B cell (primary cell): ENCODE data around the gene NR6A1. TPM values are rescaled to one million over a fixed set of nuclear protein-coding genes. Genes with fewer than 3 reads are reported as not detected.

Experiments
- ATAC-seq: fragments of 200-7000 bp; cut with Tn5 transposase; one replicate; pipeline ENCODE4 v1.10.0; 2021; ENCODE audit warnings: low read depth, mild to moderate bottlenecking, moderate number of reproducible peaks, moderate library complexity
- CTCF ChIA-PET: fragments of 350-600 bp; sonication (Branson Sonifier 250); formaldehyde crosslinking; loops from one replicate; lab custom pipeline; 2021; ENCODE audit warnings: antibody characterized with exemption, inconsistent platforms; lab: Charles Lee
- POLR2A ChIA-PET: fragments of 350-600 bp; sonication (Branson Sonifier 250); formaldehyde crosslinking; loops from one replicate; lab custom pipeline; 2021; ENCODE audit warnings: antibody characterized with exemption; lab: Charles Lee
- DNase-seq: peaks from one replicate; pipeline ENCODE4 v3.0.0; 2013
- H2AFZ ChIP-seq: 2 replicates; pipeline ENCODE4 v1.6.1; 2012; ENCODE audit warnings: mild to moderate bottlenecking, low read depth, low read length; ENCODE audit not compliant: insufficient read depth, poor library complexity, severe bottlenecking
- H3K27ac ChIP-seq, 2 donors: 1 replicate in 1 of 2; 2 replicates in 1 of 2; pipeline ENCODE4 v1.5.1; 2012 to 2013; ENCODE audit warnings: low read length in 2 of 2, mild to moderate bottlenecking in 2 of 2, moderate library complexity in 1 of 2
- H3K27me3 ChIP-seq, 4 experiments: fragments of 200-600 bp in 1 of 4; sonication (generic) in 1 of 4; replicated peaks in 1 of 4; 1 replicate in 2 of 4; 2 replicates in 2 of 4; pipeline versions ENCODE4 v1.6.1 to v1.7.0; 2013 to 2016; ENCODE audit warnings: low read length in 3 of 4, mild to moderate bottlenecking in 2 of 4, mixed read lengths in 1 of 4, moderate library complexity in 1 of 4; ENCODE audit not compliant: insufficient read depth in 4 of 4, control insufficient read depth in 3 of 4; ENCODE audit errors: control extremely low read depth in 1 of 4
- H3K36me3 ChIP-seq, 2 experiments: replicated peaks in 1 of 2; 1 replicate in 1 of 2; 2 replicates in 1 of 2; pipeline versions ENCODE4 v1.6.1 to v1.7.1; 2013; ENCODE audit warnings: low read length in 1 of 2; ENCODE audit not compliant: insufficient read depth in 2 of 2, control insufficient read depth in 1 of 2; ENCODE audit errors: control extremely low read depth in 1 of 2, extremely low read depth in 1 of 2
- H3K4me1 ChIP-seq, 2 donors: fragments of 200-600 bp in 1 of 2; sonication (generic) in 1 of 2; 1 replicate in 1 of 2; 2 replicates in 1 of 2; pipeline versions ENCODE4 v1.5.1 to v1.6.1; 2013 to 2017; ENCODE audit warnings: low read length in 2 of 2; ENCODE audit not compliant: control insufficient read depth in 2 of 2, insufficient read depth in 2 of 2
- H3K4me2 ChIP-seq: replicated peaks from 2 replicates; pipeline ENCODE3; 2012; ENCODE audit warnings: mild to moderate bottlenecking, low read depth, low read length; ENCODE audit not compliant: poor library complexity, severe bottlenecking
- H3K4me3 ChIP-seq, 5 experiments: fragments of 200-600 bp in 1 of 5; sonication (generic) in 1 of 5; 1 replicate in 3 of 5; 2 replicates in 2 of 5; pipeline versions ENCODE4 v1.5.1 to v1.7.0; 2011 to 2016; ENCODE audit warnings: low read length in 4 of 5, mild to moderate bottlenecking in 4 of 5, low read depth in 2 of 5, control low read depth in 1 of 5, moderate library complexity in 1 of 5; ENCODE audit not compliant: insufficient read depth in 1 of 5; ENCODE audit errors: control extremely low read depth in 1 of 5, extremely low read depth in 1 of 5
- H3K79me2 ChIP-seq: fragments of 200-600 bp; sonication (generic); one replicate; pipeline ENCODE4 v1.6.0; 2016; ENCODE audit warnings: low read length; ENCODE audit not compliant: control insufficient read depth, insufficient read depth
- H3K9ac ChIP-seq: fragments of 200-600 bp; sonication (generic); 2 replicates; pipeline ENCODE4 v1.6.1; 2017; ENCODE audit warnings: mild to moderate bottlenecking, low read length, moderate library complexity
- H3K9me3 ChIP-seq, 3 donors: one replicate each; pipeline versions ENCODE4 v1.6.1 to v1.7.1; 2013; ENCODE audit warnings: low read length in 2 of 3; ENCODE audit not compliant: control insufficient read depth in 2 of 3, insufficient read depth in 1 of 3; ENCODE audit errors: control extremely low read depth in 1 of 3
- H4K20me1 ChIP-seq: 2 replicates; pipeline ENCODE4 v1.6.0; 2012; ENCODE audit warnings: mild to moderate bottlenecking, low read length; ENCODE audit not compliant: insufficient read depth, control insufficient read depth, poor library complexity, severe bottlenecking
- H3K27ac Mint-ChIP-seq: one replicate; pipeline ENCODE4 v1.8.0; 2021; ENCODE audit warnings: mixed read lengths
- H3K27me3 Mint-ChIP-seq: one replicate; pipeline ENCODE4 v1.8.0; 2021; ENCODE audit warnings: mixed read lengths
- H3K4me1 Mint-ChIP-seq: one replicate; pipeline ENCODE4 v1.8.0; 2021; ENCODE audit warnings: mixed read lengths
- H3K4me3 Mint-ChIP-seq: one replicate; pipeline ENCODE4 v1.8.0; 2021; ENCODE audit warnings: mixed read lengths
- H3K9me3 Mint-ChIP-seq: one replicate; pipeline ENCODE4 v1.8.0; 2022; ENCODE audit warnings: mixed read lengths; ENCODE audit not compliant: insufficient read depth
- CTCF ChIP-seq: fragments of 200-600 bp; IDR thresholded peaks from one replicate; pipeline ENCODE4 v1.8.0; 2022; ENCODE audit warnings: antibody characterized with exemption, mild to moderate bottlenecking
- EZH2 ChIP-seq: IDR thresholded peaks from 2 replicates; pipeline ENCODE4 v1.6.1; 2012; ENCODE audit warnings: borderline replicate concordance, low read depth, mild to moderate bottlenecking, moderate library complexity, low read length; ENCODE audit not compliant: insufficient read depth, poor library complexity, severe bottlenecking
- WGBS: methylation state at CpG from one replicate; pipeline ENCODE4 v1.1.5; 2013; ENCODE audit warnings: missing lambda C conversion rate; ENCODE audit not compliant: insufficient coverage; 5-methylcytosine and 5-hydroxymethylcytosine counted together
- intact Hi-C: fragments of 100-400 bp; cut with micrococcal nuclease; formaldehyde crosslinking; loops from one replicate; pipeline ENCODE4 v1.10.0; 2022
- polyA plus RNA-seq: library from polyadenylated mRNA; depleted of rRNA; stranded (reverse); fragments of >200 nt; gene quantifications from 2 replicates; pipeline ENCODE4 v1.2.3, GENCODE V29; 2012
- total RNA-seq, 2 donors: library from RNA; stranded (reverse); fragments of 120-200 nt in 1 of 2; gene quantifications; 1 replicate in 1 of 2; 2 replicates in 1 of 2; pipeline versions ENCODE4 v1.2.3 to v1.2.4, GENCODE V29; 2013 to 2022

Gene NR6A1
- total and polyA plus RNA-seq, 2 donors (not counting 1 experiment from before 2014, with no cell fraction given), result 0.09 to 0.67 TPM

GRCh38 chr9:124624735-124624992 is 146.4 kb downstream of the NR6A1 start:
- intact Hi-C loops, result no loop called here
- Histone ChIP-seq H3K9ac (no peak overlapping the region), H3K9me3 (no peaks in the 10 kb centered on the region), H3K4me1 (no peaks in the 10 kb centered on the region), H2AFZ (no peak overlapping the region), H3K27me3 (no peaks in the 10 kb centered on the region), H4K20me1 (no peaks in the 10 kb centered on the region), H3K27ac (no peak overlapping the region), H3K36me3 (no peaks in the 10 kb centered on the region), H3K4me3 (no peak overlapping the region), H3K4me2 (no peak overlapping the region), H3K79me2 (no peaks in the 10 kb centered on the region)
- WGBS, result 100% methylated on average over 1 of the region's 1 CpG
- ATAC-seq, result no peak
- DNase-seq, result no peak
- POLR2A ChIA-PET, result no interaction called here
- Mint-ChIP-seq H3K4me1 (no peaks in the 10 kb centered on the region), H3K4me3 (no peak overlapping the region), H3K9me3 (no peaks in the 10 kb centered on the region), H3K27ac (no peak overlapping the region), H3K27me3 (no peaks in the 10 kb centered on the region)
- CTCF ChIA-PET, result interaction anchor here (0.6 to 4.7 kb wide), 9 partner anchors 9 to 1937 kb away, joined by 3 to 25 read pairs (median 3); partner anchors contain the start of gene NR6A1
- TF ChIP-seq EZH2 (no peak), CTCF (no peak)

- no peaks in the 10 kb centered on the region for H3K79me2 ChIP-seq
- no peaks in the 10 kb centered on the region for H3K4me1 Mint-ChIP-seq
- ChIA-PET CTCF (interaction anchor here (0.6 to 4.7 kb wide), 7 partner anchors 8 to 147 kb away, joined by 3 to 25 read pairs (median 3); partner anchors contain the start of gene NR6A1), POLR2A (no interaction called here)
- WGBS, result 95% methylated on average over 4 of the region's 7 CpGs
- H3K4me3 ChIP-seq, result no peak overlapping the region
- no peak overlapping the region for H3K27ac ChIP-seq
- H3K9ac ChIP-seq, result no peak overlapping the region
- no peak for ATAC-seq
- no peak overlapping the region for H2AFZ ChIP-seq
- H3K4me1 ChIP-seq, result no peaks in the 10 kb centered on the region
- DNase-seq, result no peak
- H3K27ac Mint-ChIP-seq, result no peak overlapping the region
- no peaks in the 10 kb centered on the region for H3K27me3 Mint-ChIP-seq
- H3K9me3 Mint-ChIP-seq, result no peaks in the 10 kb centered on the region
- no peak for TF ChIP-seq CTCF
- TF ChIP-seq EZH2, result no peak
- intact Hi-C loops, result no loop called here
- H3K4me2 ChIP-seq, result no peak overlapping the region
- H3K4me3 Mint-ChIP-seq, result no peak overlapping the region
- no peaks in the 10 kb centered on the region for H3K9me3 ChIP-seq
- H4K20me1 ChIP-seq, result no peaks in the 10 kb centered on the region
- H3K36me3 ChIP-seq, result no peaks in the 10 kb centered on the region
- H3K27me3 ChIP-seq, result no peaks in the 10 kb centered on the region
These were observed 147.0 kb downstream of the NR6A1 start for GRCh38 chr9:124623966-124624734.
